ENCODE data around the gene TNFAIP1. TPM values are rescaled to one million over a fixed set of nuclear protein-coding genes. Genes with fewer than 3 reads are reported as not detected.

The TNFAIP1 gene
- total RNA-seq, 4 donors from 2014 or later = 24.6 to 38.5 (median 30.4) TPM

- Histone ChIP-seq H3K9me3 (no peaks in the 10 kb centered on the region), H3K4me1 (peaks cover 6 to 26% (median 13%) of the 10 kb centered on the region in 3 donors), H3K36me3 (peaks cover 0 to 27% (median under 1%) of the 10 kb centered on the region in 3 donors), H3K27me3 (peaks cover 0 to 10% (median 0%) of the 10 kb centered on the region in 4 donors), H3K4me3 (no peak overlapping the region), H3K27ac (no peak overlapping the region)
- no peak for TF ChIP-seq CTCF (IDR thresholded peaks at IDR 0.05)
- no peak for TF ChIP-seq POLR2A (IDR thresholded peaks at IDR 0.05)
- WGBS, 2 donors = 80% methylated on average over 1 of the region's 21 CpGs
- intact Hi-C loops (cut with DNase I) = no loop called here
- no peak for DNase-seq
These were observed 32.2 kb downstream of the TNFAIP1 start for GRCh38 chr17:28367641-28368305.

DNA sequence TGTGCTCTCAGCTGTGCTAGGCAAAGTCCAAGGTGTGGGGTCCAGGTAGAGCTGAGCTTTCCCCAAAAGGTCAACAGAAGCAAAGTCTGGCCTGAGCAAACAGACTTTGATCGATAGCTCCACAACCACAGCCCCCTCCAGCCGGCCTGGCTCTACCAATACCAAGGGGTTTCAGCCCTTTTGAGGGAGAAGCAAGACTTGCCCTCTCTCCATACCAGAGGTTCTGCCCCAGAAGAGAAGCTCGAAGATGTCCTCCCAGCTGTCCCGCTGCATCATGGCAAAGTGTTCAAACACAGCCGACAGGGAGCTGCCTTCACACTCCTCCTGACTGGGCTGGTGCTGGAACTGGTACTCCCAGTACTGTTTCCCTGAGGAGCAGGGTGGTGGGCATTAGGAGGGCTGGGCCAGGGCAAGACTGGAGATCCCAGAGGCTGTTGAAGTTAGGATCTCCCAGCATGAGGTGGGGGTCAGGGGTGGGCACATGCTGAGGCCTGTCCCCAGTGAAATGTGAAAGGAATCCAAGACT lies 32.8 kb downstream of the TNFAIP1 start:
- H3K27ac ChIP-seq = no peak overlapping the region
- 65% methylated on average over 2 of the region's 5 CpGs; no CpG with 5 or more reads in 1 of the 2 donors for WGBS, 2 donors
- intact Hi-C loops (cut with DNase I) = no loop called here
- H3K4me1 ChIP-seq = peaks cover 12 to 32% (median 17%) of the 10 kb centered on the region in 3 donors
- H3K27me3 ChIP-seq = peaks cover 0 to 10% (median 0%) of the 10 kb centered on the region in 4 donors
- no peak for TF ChIP-seq CTCF (IDR thresholded peaks at IDR 0.05)
- TF ChIP-seq POLR2A (IDR thresholded peaks at IDR 0.05) = no peak
- H3K36me3 ChIP-seq = peaks cover 0 to 21% (median 0%) of the 10 kb centered on the region in 3 donors
- no peak overlapping the region for H3K4me3 ChIP-seq
- no peaks in the 10 kb centered on the region for H3K9me3 ChIP-seq
- no peak for DNase-seq

GRCh38 chr17:28368915-28369683 lies 33.5 kb downstream of the TNFAIP1 start:
- Histone ChIP-seq H3K27ac (no peak overlapping the region), H3K9me3 (no peaks in the 10 kb centered on the region), H3K4me1 (peaks cover 12 to 36% (median 17%) of the 10 kb centered on the region in 3 donors), H3K27me3 (peaks cover 0 to 10% (median 0%) of the 10 kb centered on the region in 4 donors), H3K4me3 (no peak overlapping the region), H3K36me3 (peaks cover 0 to 14% (median 0%) of the 10 kb centered on the region in 3 donors)
- DNase-seq = no peak
- TF ChIP-seq POLR2A (IDR thresholded peaks at IDR 0.05) (no peak), CTCF (IDR thresholded peaks at IDR 0.05) (no peak)
- WGBS, 2 donors = 64 to 80% methylated on average over 2 to 5 of the region's 23 CpGs
- intact Hi-C loops (cut with DNase I) = no loop called here

DNA sequence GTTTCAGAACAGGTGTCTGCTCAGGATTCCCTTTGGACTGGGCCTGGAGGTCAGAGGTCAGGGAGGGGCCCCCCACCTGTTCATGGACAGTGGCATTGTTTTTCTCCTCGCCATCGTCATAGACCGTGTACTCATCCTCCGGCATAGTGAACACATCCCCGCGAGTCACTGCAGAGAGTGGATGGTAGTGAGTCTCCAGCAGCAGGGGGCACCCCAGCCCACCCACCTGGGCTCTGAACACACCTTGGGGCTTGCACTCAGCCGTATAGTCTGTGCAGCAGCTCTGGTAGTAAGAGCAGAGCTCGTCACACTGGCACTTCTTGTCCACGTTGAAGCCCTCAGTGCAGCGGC lies 34.1 kb downstream of the TNFAIP1 start:
- 52% methylated on average over 5 of the region's 10 CpGs; no CpG with 5 or more reads in 1 of the 2 donors for WGBS, 2 donors
- DNase-seq = no peak
- peaks cover 0 to 10% (median 0%) of the 10 kb centered on the region in 4 donors for H3K27me3 ChIP-seq

More for the DNA sequence above, 34.1 kb downstream of the TNFAIP1 start:
- Histone ChIP-seq H3K9me3 (no peaks in the 10 kb centered on the region), H3K4me1 (peaks cover 12 to 36% (median 17%) of the 10 kb centered on the region in 3 donors), H3K36me3 (peaks cover 0 to 8% (median 0%) of the 10 kb centered on the region in 3 donors), H3K27ac (peak overlapping the region in 2 of 4 donors; percentile 78 to 80), H3K4me3 (no peak overlapping the region)
- TF ChIP-seq POLR2A (IDR thresholded peaks at IDR 0.05) = no peak
- TF ChIP-seq CTCF (IDR thresholded peaks at IDR 0.05) = no peak
- intact Hi-C loops (cut with DNase I) = no loop called here
